Stimulated activated CD4-positive, alpha-beta T cell treated with anti-CD3 and anti-CD28 coated beads, Interleukin-4, amount 100 ng/mL, for 4 hours (primary cell): ENCODE results near the gene SPSB4.
"Not testable (repeated sequence)": the region's sequence is repeated elsewhere in the genome, so short reads cannot be mapped to it uniquely, and the experiment has no call there.

Source experiments
- DNase-seq, 2 experiments: peaks; one replicate each; pipeline ENCODE4 v3.0.0-alpha.2; 2020

The SPSB4 gene

GRCh38 chr3:141050576-141051442, at the start of gene SPSB4:
Gene SPSB4 (plus strand): TSS chr3:141051347. CDS start chr3:141066105, 14,758 bp downstream.
- no peak for DNase-seq

GRCh38 chr3:141006344-141006743, 44.8 kb upstream of the SPSB4 start:
- DNase-seq, result no peak

- no peak for DNase-seq
Observed at GRCh38 chr3:141009496-141009895, 41.7 kb upstream of the SPSB4 start.

GRCh38 chr3:141011232-141011996, 39.7 kb upstream of the SPSB4 start:
- DNase-seq, result peak; percentile 55 to 70

- DNase-seq, result no peak
Observed at GRCh38 chr3:141011997-141012262, 39.2 kb upstream of the SPSB4 start.

GRCh38 chr3:141012571-141012970, 38.6 kb upstream of the SPSB4 start:
- DNase-seq, result no peak

GRCh38 chr3:141015481-141015880, 35.7 kb upstream of the SPSB4 start:
- DNase-seq, result no peak

- DNase-seq, result not testable (repeated sequence)
Observed at GRCh38 chr3:141017366-141018322, 33.5 kb upstream of the SPSB4 start.

- DNase-seq, result no peak
Observed at GRCh38 chr3:141019244-141019643, 31.9 kb upstream of the SPSB4 start.

- no peak for DNase-seq
Observed at GRCh38 chr3:141020143-141020830, 30.9 kb upstream of the SPSB4 start.

- no peak for DNase-seq
Observed at GRCh38 chr3:141021261-141021660, 29.9 kb upstream of the SPSB4 start.

GRCh38 chr3:141030296-141030695, 20.9 kb upstream of the SPSB4 start:
- no peak for DNase-seq

- no peak for DNase-seq
Observed at GRCh38 chr3:141039589-141039988, 11.6 kb upstream of the SPSB4 start.

GRCh38 chr3:141044695-141045641, 6.2 kb upstream of the SPSB4 start:
- DNase-seq, result no peak

GRCh38 chr3:141045849-141046248, 5.3 kb upstream of the SPSB4 start:
- no peak for DNase-seq

- no peak for DNase-seq
Observed at GRCh38 chr3:141047168-141047567, 4.0 kb upstream of the SPSB4 start.

GRCh38 chr3:141049681-141050080, 1.5 kb upstream of the SPSB4 start:
- DNase-seq, result no peak

GRCh38 chr3:141051443-141052200, 475 bp downstream of the SPSB4 start:
- no peak for DNase-seq

GRCh38 chr3:141052201-141053069, 1.3 kb downstream of the SPSB4 start:
- no peak for DNase-seq
